B cell (primary cell): Measurements from ENCODE around the gene PTGDR. TPM values are rescaled to one million over a fixed set of nuclear protein-coding genes. Genes with fewer than 3 reads are reported as not detected.

ENCODE experiments used
- ATAC-seq: fragments of 200-7000 bp; cut with Tn5 transposase; one replicate; pipeline ENCODE4 v1.10.0; 2021; ENCODE audit warnings: low read depth, mild to moderate bottlenecking, moderate number of reproducible peaks, moderate library complexity
- CTCF ChIA-PET: fragments of 350-600 bp; sonication (Branson Sonifier 250); formaldehyde crosslinking; loops from one replicate; lab custom pipeline; 2021; ENCODE audit warnings: antibody characterized with exemption, inconsistent platforms; lab: Charles Lee
- POLR2A ChIA-PET: fragments of 350-600 bp; sonication (Branson Sonifier 250); formaldehyde crosslinking; loops from one replicate; lab custom pipeline; 2021; ENCODE audit warnings: antibody characterized with exemption; lab: Charles Lee
- DNase-seq: peaks from one replicate; pipeline ENCODE4 v3.0.0; 2013
- H2AFZ ChIP-seq: 2 replicates; pipeline ENCODE4 v1.6.1; 2012; ENCODE audit warnings: mild to moderate bottlenecking, low read depth, low read length; ENCODE audit not compliant: insufficient read depth, poor library complexity, severe bottlenecking
- H3K27ac ChIP-seq, 2 donors: 1 replicate in 1 of 2; 2 replicates in 1 of 2; pipeline ENCODE4 v1.5.1; 2012 to 2013; ENCODE audit warnings: low read length in 2 of 2, mild to moderate bottlenecking in 2 of 2, moderate library complexity in 1 of 2
- H3K27me3 ChIP-seq, 4 experiments: fragments of 200-600 bp in 1 of 4; sonication (generic) in 1 of 4; replicated peaks in 1 of 4; 1 replicate in 2 of 4; 2 replicates in 2 of 4; pipeline versions ENCODE4 v1.6.1 to v1.7.0; 2013 to 2016; ENCODE audit warnings: low read length in 3 of 4, mild to moderate bottlenecking in 2 of 4, mixed read lengths in 1 of 4, moderate library complexity in 1 of 4; ENCODE audit not compliant: insufficient read depth in 4 of 4, control insufficient read depth in 3 of 4; ENCODE audit errors: control extremely low read depth in 1 of 4
- H3K36me3 ChIP-seq, 2 experiments: replicated peaks in 1 of 2; 1 replicate in 1 of 2; 2 replicates in 1 of 2; pipeline versions ENCODE4 v1.6.1 to v1.7.1; 2013; ENCODE audit warnings: low read length in 1 of 2; ENCODE audit not compliant: insufficient read depth in 2 of 2, control insufficient read depth in 1 of 2; ENCODE audit errors: control extremely low read depth in 1 of 2, extremely low read depth in 1 of 2
- H3K4me1 ChIP-seq, 2 donors: fragments of 200-600 bp in 1 of 2; sonication (generic) in 1 of 2; 1 replicate in 1 of 2; 2 replicates in 1 of 2; pipeline versions ENCODE4 v1.5.1 to v1.6.1; 2013 to 2017; ENCODE audit warnings: low read length in 2 of 2; ENCODE audit not compliant: control insufficient read depth in 2 of 2, insufficient read depth in 2 of 2
- H3K4me2 ChIP-seq: replicated peaks from 2 replicates; pipeline ENCODE3; 2012; ENCODE audit warnings: mild to moderate bottlenecking, low read depth, low read length; ENCODE audit not compliant: poor library complexity, severe bottlenecking
- H3K4me3 ChIP-seq, 5 experiments: fragments of 200-600 bp in 1 of 5; sonication (generic) in 1 of 5; 1 replicate in 3 of 5; 2 replicates in 2 of 5; pipeline versions ENCODE4 v1.5.1 to v1.7.0; 2011 to 2016; ENCODE audit warnings: low read length in 4 of 5, mild to moderate bottlenecking in 4 of 5, low read depth in 2 of 5, control low read depth in 1 of 5, moderate library complexity in 1 of 5; ENCODE audit not compliant: insufficient read depth in 1 of 5; ENCODE audit errors: control extremely low read depth in 1 of 5, extremely low read depth in 1 of 5
- H3K79me2 ChIP-seq: fragments of 200-600 bp; sonication (generic); one replicate; pipeline ENCODE4 v1.6.0; 2016; ENCODE audit warnings: low read length; ENCODE audit not compliant: control insufficient read depth, insufficient read depth
- H3K9ac ChIP-seq: fragments of 200-600 bp; sonication (generic); 2 replicates; pipeline ENCODE4 v1.6.1; 2017; ENCODE audit warnings: mild to moderate bottlenecking, low read length, moderate library complexity
- H3K9me3 ChIP-seq, 3 donors: one replicate each; pipeline versions ENCODE4 v1.6.1 to v1.7.1; 2013; ENCODE audit warnings: low read length in 2 of 3; ENCODE audit not compliant: control insufficient read depth in 2 of 3, insufficient read depth in 1 of 3; ENCODE audit errors: control extremely low read depth in 1 of 3
- H4K20me1 ChIP-seq: 2 replicates; pipeline ENCODE4 v1.6.0; 2012; ENCODE audit warnings: mild to moderate bottlenecking, low read length; ENCODE audit not compliant: insufficient read depth, control insufficient read depth, poor library complexity, severe bottlenecking
- H3K27ac Mint-ChIP-seq: one replicate; pipeline ENCODE4 v1.8.0; 2021; ENCODE audit warnings: mixed read lengths
- H3K27me3 Mint-ChIP-seq: one replicate; pipeline ENCODE4 v1.8.0; 2021; ENCODE audit warnings: mixed read lengths
- H3K4me1 Mint-ChIP-seq: one replicate; pipeline ENCODE4 v1.8.0; 2021; ENCODE audit warnings: mixed read lengths
- H3K4me3 Mint-ChIP-seq: one replicate; pipeline ENCODE4 v1.8.0; 2021; ENCODE audit warnings: mixed read lengths
- H3K9me3 Mint-ChIP-seq: one replicate; pipeline ENCODE4 v1.8.0; 2022; ENCODE audit warnings: mixed read lengths; ENCODE audit not compliant: insufficient read depth
- EZH2 ChIP-seq: IDR thresholded peaks from 2 replicates; pipeline ENCODE4 v1.6.1; 2012; ENCODE audit warnings: borderline replicate concordance, low read depth, mild to moderate bottlenecking, moderate library complexity, low read length; ENCODE audit not compliant: insufficient read depth, poor library complexity, severe bottlenecking
- WGBS: methylation state at CpG from one replicate; pipeline ENCODE4 v1.1.5; 2013; ENCODE audit warnings: missing lambda C conversion rate; ENCODE audit not compliant: insufficient coverage; 5-methylcytosine and 5-hydroxymethylcytosine counted together
- intact Hi-C: fragments of 100-400 bp; cut with micrococcal nuclease; formaldehyde crosslinking; loops from one replicate; pipeline ENCODE4 v1.10.0; 2022
- polyA plus RNA-seq: library from polyadenylated mRNA; depleted of rRNA; stranded (reverse); fragments of >200 nt; gene quantifications from 2 replicates; pipeline ENCODE4 v1.2.3, GENCODE V29; 2012
- total RNA-seq, 2 donors: library from RNA; stranded (reverse); fragments of 120-200 nt in 1 of 2; gene quantifications; 1 replicate in 1 of 2; 2 replicates in 1 of 2; pipeline versions ENCODE4 v1.2.3 to v1.2.4, GENCODE V29; 2013 to 2022
- TF ChIP-seq, protein P1 (sequence below): fragments of 200-600 bp; IDR thresholded peaks from one replicate; pipeline ENCODE4 v1.8.0; 2022; ENCODE audit warnings: antibody characterized with exemption, mild to moderate bottlenecking

PTGDR gene
- total and polyA plus RNA-seq, 2 donors (not counting 1 experiment from before 2014, with no cell fraction given), result 0.04 TPM; not detected in 1

DNA sequence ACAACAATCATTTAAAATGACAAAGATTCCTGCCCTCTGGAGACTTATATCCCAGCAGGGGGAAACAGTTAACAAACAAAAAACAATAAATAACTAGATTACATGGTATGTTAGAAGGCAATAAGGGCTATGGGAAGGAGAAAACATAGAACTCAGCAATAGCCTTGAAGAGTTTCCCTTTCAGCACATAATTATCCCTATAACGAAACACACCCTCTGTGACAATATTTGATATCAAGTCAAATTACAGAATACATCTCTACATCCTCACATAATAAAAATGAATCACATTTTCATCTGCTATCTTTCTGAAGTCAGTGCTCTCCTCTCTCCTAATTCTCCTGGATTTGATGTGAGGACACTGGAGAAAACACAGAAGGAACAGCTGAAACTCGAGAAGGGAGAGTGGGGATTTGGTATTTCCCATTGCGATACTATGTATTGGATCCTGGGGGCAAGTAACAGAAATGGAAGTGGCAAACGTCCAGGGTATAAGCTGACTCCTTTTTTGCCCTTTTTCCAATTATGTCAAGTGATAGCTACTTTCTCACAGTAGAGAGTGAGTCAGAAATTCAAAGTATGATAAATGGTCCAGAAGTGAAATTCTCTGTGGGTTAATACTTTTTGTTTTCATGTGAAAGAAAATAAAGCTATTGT lies 36.9 kb downstream of the PTGDR start:
- no peaks in the 10 kb centered on the region for H3K36me3 ChIP-seq
- no peak overlapping the region for H2AFZ ChIP-seq
- POLR2A ChIA-PET, result no interaction called here
- no peaks in the 10 kb centered on the region for H3K9me3 ChIP-seq
- no peaks in the 10 kb centered on the region for H3K4me1 ChIP-seq
- CTCF ChIA-PET, result interaction anchor here (1.0 to 1.3 kb wide), 2 partner anchors 10 to 171 kb away, joined by 3 read pairs; partner anchors contain the start of gene PTGER2
- no peak for ATAC-seq
- Mint-ChIP-seq H3K4me1 (no peaks in the 10 kb centered on the region), H3K27me3 (peaks cover 19% of the 10 kb centered on the region), H3K9me3 (no peaks in the 10 kb centered on the region), H3K27ac (no peak overlapping the region), H3K4me3 (no peak overlapping the region)
- no CpG with 5 or more reads among the region's 4 CpGs for WGBS
- intact Hi-C loops, result no loop called here
- TF ChIP-seq, protein P1, sequence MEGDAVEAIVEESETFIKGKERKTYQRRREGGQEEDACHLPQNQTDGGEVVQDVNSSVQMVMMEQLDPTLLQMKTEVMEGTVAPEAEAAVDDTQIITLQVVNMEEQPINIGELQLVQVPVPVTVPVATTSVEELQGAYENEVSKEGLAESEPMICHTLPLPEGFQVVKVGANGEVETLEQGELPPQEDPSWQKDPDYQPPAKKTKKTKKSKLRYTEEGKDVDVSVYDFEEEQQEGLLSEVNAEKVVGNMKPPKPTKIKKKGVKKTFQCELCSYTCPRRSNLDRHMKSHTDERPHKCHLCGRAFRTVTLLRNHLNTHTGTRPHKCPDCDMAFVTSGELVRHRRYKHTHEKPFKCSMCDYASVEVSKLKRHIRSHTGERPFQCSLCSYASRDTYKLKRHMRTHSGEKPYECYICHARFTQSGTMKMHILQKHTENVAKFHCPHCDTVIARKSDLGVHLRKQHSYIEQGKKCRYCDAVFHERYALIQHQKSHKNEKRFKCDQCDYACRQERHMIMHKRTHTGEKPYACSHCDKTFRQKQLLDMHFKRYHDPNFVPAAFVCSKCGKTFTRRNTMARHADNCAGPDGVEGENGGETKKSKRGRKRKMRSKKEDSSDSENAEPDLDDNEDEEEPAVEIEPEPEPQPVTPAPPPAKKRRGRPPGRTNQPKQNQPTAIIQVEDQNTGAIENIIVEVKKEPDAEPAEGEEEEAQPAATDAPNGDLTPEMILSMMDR, result no peak
- no peak for TF ChIP-seq EZH2
- no peak for DNase-seq
- no peak overlapping the region for H3K9ac ChIP-seq
- no peaks in the 10 kb centered on the region for H3K79me2 ChIP-seq
- no peak overlapping the region for H3K4me3 ChIP-seq
- H3K27ac ChIP-seq, result no peak overlapping the region
- peaks cover 0 to 4% (median 0%) of the 10 kb centered on the region in 4 experiments for H3K27me3 ChIP-seq
- H4K20me1 ChIP-seq, result no peaks in the 10 kb centered on the region
- H3K4me2 ChIP-seq, result no peak overlapping the region

DNA sequence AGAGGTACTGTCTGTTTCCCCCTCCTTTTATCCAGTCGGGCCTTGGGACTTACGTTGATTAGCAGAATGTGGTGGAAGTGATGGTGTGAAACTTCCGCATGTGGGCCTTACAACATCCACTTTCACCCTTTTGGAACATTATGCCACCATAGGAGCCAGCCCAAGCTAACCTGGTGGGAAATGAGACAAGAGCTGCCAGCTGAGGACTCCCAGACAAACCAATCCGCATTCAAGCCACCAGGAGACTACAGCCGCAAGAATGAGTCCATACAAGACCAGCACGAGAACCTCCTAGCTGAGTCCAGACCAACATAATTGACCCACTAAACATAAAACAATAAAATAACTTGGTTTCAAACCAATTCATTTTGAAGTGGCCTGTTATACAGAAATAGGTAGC lies 37.5 kb downstream of the PTGDR start:
- Histone ChIP-seq H3K4me1 (no peaks in the 10 kb centered on the region), H3K27ac (no peak overlapping the region), H3K27me3 (peaks cover 0 to 10% (median 0%) of the 10 kb centered on the region in 4 experiments), H3K79me2 (no peaks in the 10 kb centered on the region), H3K4me3 (no peak overlapping the region), H3K9me3 (no peaks in the 10 kb centered on the region), H4K20me1 (no peaks in the 10 kb centered on the region), H2AFZ (no peak overlapping the region), H3K4me2 (no peak overlapping the region), H3K36me3 (no peaks in the 10 kb centered on the region), H3K9ac (no peak overlapping the region)
- no peak for DNase-seq
- H3K4me3 Mint-ChIP-seq, result no peak overlapping the region
- no peaks in the 10 kb centered on the region for H3K9me3 Mint-ChIP-seq
- no peak overlapping the region for H3K27ac Mint-ChIP-seq
- WGBS, result 95% methylated on average over 3 of the region's 6 CpGs
- CTCF ChIA-PET, result interaction anchor here (1.0 to 1.3 kb wide), 2 partner anchors 9 to 170 kb away, joined by 3 read pairs; partner anchors contain the start of gene PTGER2
- POLR2A ChIA-PET, result no interaction called here
- intact Hi-C loops, result no loop called here
- TF ChIP-seq, protein P1, result no peak
- no peak for TF ChIP-seq EZH2
- peaks cover 19% of the 10 kb centered on the region for H3K27me3 Mint-ChIP-seq
- no peak for ATAC-seq
- H3K4me1 Mint-ChIP-seq, result no peaks in the 10 kb centered on the region
